Measurements from ENCODE around the gene C15orf39.

GRCh38 chr15:75225951-75226732, 24.5 kb downstream of the C15orf39 start:
- TF ChIP-seq CTCF (IDR thresholded peaks at IDR 0.05): no peak
- TF ChIP-seq POLR2A (IDR thresholded peaks at IDR 0.05): no peak
